WI38 (cell line): ENCODE results near the gene HNRNPAB.

Source experiments
- H3K4me3 ChIP-seq: 2 replicates; pipeline ENCODE4 v1.5.1; 2011; ENCODE audit warnings: low read depth, mild to moderate bottlenecking, control low read depth, low read length
- TF ChIP-seq, protein P1 (sequence below): IDR thresholded peaks from 2 replicates; pipeline ENCODE4 v1.5.1; 2012; ENCODE audit warnings: low read depth, mild to moderate bottlenecking, control low read depth, low read length

Gene HNRNPAB

GRCh38 chr5:178204182-178204934, at the start of gene HNRNPAB:
Gene HNRNPAB, plus strand, starts transcription at chr5:178204533. Its CDS starts 305 bp downstream, at chr5:178204838.
- H3K4me3 ChIP-seq: peak within 1 kb of the TSS; percentile 96
- TF ChIP-seq, protein P1, sequence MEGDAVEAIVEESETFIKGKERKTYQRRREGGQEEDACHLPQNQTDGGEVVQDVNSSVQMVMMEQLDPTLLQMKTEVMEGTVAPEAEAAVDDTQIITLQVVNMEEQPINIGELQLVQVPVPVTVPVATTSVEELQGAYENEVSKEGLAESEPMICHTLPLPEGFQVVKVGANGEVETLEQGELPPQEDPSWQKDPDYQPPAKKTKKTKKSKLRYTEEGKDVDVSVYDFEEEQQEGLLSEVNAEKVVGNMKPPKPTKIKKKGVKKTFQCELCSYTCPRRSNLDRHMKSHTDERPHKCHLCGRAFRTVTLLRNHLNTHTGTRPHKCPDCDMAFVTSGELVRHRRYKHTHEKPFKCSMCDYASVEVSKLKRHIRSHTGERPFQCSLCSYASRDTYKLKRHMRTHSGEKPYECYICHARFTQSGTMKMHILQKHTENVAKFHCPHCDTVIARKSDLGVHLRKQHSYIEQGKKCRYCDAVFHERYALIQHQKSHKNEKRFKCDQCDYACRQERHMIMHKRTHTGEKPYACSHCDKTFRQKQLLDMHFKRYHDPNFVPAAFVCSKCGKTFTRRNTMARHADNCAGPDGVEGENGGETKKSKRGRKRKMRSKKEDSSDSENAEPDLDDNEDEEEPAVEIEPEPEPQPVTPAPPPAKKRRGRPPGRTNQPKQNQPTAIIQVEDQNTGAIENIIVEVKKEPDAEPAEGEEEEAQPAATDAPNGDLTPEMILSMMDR: no peak

DNA sequence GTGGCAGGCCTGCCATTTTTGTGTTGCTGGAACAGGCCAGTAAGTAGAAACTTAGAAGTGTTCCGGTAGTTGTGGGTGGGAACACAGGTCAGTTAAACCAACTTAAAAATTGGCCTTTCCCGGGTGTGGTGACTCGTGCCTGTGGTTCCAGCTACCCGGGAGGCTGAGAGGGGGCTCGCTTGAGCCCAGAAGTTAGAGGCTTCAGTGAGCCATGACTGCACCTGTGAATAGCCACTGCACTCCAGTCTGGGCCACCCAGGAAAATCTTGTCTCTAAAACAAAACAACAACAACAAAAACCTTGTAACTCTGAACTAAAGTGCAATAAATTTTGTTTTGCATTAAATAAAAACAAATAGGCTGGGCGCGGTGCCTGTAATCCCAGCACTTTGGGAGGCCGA, 49.3 kb upstream of the HNRNPAB start:
- no peak overlapping the region for H3K4me3 ChIP-seq
- TF ChIP-seq, protein P1: no peak

GRCh38 chr5:178160176-178160575, 44.2 kb upstream of the HNRNPAB start:
- TF ChIP-seq, protein P1: no peak
- no peak overlapping the region for H3K4me3 ChIP-seq

- TF ChIP-seq, protein P1: no peak
- H3K4me3 ChIP-seq: no peak overlapping the region
Measured at GRCh38 chr5:178162481-178162880, 41.9 kb upstream of the HNRNPAB start.

DNA sequence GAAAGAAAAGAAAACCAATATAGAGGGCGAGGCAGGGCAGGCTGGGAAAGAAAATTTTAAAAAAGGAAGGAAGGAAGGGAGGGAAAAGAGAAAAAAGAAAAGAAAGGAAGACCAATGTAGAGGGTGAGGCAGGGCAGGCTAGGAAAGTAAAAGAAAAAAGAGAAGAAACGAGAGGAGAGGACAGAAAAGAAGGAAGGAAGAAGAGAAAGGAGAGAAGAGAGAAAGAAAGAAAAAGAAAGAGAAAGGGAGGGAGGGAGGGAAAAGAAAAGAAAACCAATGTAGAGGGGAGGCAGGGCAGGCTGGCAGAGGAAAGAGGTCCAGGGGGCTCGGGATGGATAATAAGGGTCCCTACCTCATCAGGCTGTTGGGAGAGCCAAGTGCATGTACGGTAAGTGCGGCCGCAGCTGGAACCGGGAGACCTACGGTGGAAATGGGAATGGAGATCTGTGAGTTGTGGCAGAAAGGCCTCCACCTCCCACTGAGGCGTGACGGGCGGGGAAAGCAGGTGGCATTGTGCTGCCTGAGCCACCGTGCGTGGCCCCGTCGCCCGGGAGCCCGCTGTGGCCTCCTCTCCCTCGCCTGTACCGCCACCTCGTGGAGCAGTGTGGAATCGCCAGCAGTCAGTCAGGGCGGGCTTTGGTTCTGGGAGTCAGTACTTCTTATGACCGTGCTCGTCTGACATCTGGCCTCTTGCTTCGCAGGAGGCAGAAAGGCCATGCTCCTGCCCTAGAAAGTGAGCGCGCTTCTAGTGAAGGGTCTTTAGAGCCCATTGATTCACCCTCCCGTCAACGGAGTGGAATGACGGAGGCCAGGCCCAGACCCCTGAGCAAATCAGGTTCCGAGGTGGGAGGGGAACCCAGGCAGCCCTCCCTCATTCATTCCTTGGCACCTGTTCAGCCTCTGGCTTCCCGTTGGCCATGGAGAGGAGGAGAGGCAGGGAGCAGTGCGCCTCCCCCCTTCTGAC, 40.3 kb upstream of the HNRNPAB start:
- H3K4me3 ChIP-seq: 0 out of 2 replicates have a peak overlapping the region, but pooled peaks have one; percentile 27
- TF ChIP-seq, protein P1: peak; percentile 99

GRCh38 chr5:178165581-178165980, 38.8 kb upstream of the HNRNPAB start:
- TF ChIP-seq, protein P1: no peak
- H3K4me3 ChIP-seq: no peak overlapping the region
